ENCODE results near the gene ENOX1. TPM values are rescaled to one million over a fixed set of nuclear protein-coding genes. Genes with fewer than 3 reads are reported as not detected.
A peak's percentile ranks its signal among the peaks of the same experiment; 100 is the strongest.

The ENOX1 gene
- polyA plus RNA-seq, 5 donors, result 5.4 to 8.7 (median 6.1) TPM

DNA sequence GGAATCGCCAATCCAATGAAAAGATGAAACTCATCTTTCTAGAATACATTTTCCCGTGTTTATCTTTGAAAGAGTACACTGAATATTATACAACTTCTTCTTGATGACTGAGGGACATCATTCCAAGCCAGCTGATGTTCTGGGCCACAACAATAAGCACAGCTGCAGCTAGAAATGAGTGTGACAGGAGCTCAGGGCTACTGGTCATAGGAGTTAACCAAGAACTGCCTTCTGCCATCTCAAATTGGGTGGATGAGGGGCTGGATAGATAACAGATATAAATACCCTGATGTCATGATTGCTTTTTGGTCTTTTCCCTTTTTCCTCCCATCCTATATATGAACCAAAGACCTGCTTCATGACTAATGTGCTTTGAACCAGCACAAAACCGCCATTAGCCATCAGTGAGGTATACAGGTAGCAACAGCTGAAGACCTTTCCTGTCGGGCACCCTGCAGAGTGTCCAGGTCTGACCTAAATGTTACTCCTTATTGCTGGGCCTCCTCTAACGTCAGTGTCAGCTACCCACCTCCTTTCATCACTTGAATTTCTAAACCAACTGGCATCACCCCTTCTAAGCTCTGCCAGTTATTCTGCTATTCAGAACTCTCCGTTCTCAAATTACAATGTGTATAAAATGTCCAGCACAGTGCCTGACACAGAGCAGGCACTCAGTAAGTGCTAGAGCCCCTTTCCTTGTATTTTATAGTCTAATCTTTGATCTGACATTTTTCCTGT is 178.2 kb downstream of the ENOX1 start:
- no peak for DNase-seq

GRCh38 chr13:43597599-43597945 is 189.2 kb downstream of the ENOX1 start:
- DNase-seq, result no peak

GRCh38 chr13:43596924-43597598 is 189.7 kb downstream of the ENOX1 start:
- no peak for DNase-seq

DNA sequence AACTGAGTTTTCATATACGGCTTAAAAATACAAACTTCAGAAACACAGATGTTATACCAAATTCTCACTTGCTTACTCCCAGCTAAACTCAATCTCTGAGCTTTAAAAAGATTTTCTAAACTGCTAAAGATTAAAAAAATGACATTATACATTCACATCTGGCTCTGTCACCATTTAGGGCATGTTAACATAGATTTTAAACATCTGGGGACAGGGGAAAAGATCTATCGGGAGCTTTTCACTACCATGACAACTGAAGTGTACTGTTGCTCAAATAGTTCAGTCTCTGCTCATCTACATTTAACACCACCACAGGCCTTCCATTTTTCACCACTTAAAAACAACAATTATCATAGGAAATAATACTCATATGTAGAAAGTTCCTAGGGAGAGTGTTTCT is 190.8 kb downstream of the ENOX1 start:
- DNase-seq, result peak; percentile 25 to 42

GRCh38 chr13:43587376-43587775 is 199.4 kb downstream of the ENOX1 start:
- no peak for DNase-seq

- DNase-seq, result no peak
Measured at GRCh38 chr13:43584751-43585150, 202.0 kb downstream of the ENOX1 start.

GRCh38 chr13:43583321-43583720 is 203.5 kb downstream of the ENOX1 start:
- DNase-seq, result no peak

DNA sequence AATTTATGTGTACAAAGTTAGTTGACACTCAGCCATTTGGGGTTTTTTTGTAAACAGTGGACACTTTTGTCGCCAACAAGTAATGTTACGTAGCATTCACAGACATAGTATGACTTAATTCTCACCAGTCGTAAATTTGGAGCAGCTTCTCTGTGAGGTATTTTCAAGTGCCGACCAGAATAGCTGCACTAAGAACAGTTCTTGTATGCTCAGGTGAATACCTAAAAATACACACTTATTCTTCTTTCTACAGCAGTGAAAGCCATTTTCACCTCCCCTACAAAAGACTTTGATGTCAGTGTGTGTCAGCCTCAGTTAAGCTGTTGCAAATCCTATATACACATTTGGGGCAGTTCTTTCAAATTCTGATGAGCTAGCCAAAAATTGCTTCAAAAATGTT is 206.5 kb downstream of the ENOX1 start:
- no peak for DNase-seq

- DNase-seq, result no peak
Measured at GRCh38 chr13:43579321-43579720, 207.5 kb downstream of the ENOX1 start.

DNA sequence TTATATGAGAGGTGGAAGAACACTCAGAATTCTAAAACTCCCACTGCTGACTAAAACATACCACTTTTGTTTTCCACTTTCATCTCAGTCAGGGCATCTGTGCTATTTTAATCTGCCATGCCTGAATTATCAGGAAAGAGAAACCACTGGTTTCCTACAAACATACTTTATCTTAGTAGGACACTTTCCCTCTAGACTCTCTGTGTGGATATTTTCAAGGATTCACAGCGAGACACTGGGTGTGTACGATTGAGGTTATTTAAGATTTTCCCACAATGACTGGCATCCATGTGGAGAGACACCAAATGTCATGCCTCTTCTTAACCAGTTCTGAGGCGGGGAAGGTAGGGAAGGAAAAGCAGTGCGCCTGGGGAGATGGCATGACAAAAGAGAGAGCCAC is 212.2 kb downstream of the ENOX1 start:
- DNase-seq, result no peak

GRCh38 chr13:43573802-43574514 is 212.8 kb downstream of the ENOX1 start:
- no peak for DNase-seq

DNA sequence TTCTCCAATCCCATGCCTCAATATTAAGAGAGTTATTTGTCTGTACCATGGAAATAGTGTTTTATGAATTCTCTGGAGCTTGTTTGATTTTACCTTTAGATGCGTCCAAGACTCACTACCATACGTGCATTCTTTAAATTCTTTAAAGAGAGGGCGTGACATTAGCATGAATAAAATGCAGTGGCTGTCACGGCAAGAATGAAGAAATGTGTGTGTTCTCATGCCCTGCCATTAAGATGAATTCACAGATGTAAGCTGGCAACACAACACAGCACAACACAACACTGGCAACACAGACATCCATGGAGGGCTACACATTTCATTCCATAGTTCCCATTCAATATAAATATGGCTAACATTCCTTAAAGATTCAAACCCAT is 213.4 kb downstream of the ENOX1 start:
- no peak for DNase-seq

DNA sequence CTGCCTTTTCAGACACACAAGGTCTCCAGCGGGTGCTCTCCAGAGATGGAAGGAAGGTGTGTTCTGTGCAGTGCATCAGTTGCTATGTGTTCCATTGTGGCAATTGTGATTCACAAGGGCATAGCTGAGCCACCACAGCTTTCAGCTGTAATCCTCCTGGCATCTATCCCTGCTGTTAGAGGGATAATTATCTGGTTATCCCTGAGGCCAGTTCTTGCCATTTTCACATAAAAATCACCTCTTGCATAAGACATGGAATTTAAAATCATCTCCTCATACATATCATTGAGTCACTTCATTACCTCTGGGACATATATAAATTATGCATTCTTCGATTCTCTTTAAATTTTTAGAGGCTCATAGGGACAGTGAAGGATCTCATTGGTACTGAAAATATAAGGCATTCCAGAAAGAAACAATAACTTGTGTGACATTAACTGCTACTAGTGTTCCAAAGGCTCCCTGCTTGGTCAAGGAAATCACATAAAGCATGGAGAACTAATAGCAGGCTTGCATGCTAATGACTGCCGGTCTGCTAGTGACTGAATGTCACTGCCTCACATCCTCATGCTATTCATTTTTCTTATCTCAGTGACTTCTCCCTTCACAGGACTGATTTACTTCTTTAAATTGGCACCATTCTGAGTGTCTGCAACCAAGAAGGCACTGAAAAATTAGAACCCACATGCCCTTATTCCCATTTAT is 214.0 kb downstream of the ENOX1 start:
- DNase-seq, result no peak

DNA sequence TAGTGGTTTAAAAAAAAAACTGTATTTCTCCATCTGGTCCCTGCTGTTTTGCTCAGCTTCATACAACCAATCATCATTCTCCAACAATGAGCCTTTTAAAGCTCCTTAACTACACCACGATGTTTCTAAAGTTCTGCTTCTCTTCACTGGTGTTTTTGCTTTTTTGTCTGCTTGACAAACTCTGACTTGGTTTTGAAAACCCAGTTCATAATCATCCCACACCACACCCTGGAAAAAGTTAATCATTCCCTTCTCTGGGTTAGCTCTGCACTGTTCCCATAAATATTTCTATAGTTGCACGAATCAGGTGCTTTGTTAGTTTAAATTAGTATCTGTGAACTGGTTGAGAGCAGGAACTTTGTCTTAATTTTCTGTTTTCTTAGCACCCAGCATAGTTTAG is 217.1 kb downstream of the ENOX1 start:
- DNase-seq, result no peak

DNA sequence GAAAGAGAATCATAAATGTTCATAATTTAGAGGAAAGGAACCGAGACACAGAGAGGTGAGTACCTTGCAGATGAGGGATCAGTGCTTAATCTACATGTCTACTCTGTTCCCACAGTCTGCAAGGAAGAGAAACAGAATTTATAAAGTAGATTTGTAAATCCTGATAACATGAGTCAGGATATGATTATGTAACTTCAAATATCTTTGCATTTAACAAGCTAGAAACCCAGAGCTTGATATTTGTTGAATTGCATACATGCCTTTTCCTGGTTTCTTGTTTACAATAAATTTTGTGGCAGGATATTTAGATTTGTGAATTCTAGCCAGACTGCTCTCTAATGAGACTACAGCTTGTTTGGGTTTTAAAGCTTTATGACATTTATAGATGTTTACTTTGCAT is 219.2 kb downstream of the ENOX1 start:
- no peak for DNase-seq

DNA sequence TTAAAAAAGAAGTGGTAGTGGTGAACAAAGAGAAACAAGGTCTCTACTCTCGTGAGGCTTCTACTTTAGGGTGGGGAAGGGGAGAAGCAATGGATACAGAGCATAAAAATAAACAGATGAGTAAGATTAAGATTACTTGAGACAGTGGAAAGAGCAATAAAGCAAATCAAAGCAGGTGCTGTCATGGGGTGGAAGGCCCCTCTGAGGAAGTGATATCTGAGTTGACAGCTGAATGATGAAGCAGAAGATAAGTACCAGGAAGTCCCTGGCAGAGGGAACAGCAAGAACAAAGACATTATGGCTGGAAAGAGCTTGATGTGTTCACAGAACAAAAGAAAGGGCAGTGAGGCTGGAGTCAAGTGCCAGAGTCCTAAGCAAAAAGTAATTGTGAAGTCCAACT is 221.8 kb downstream of the ENOX1 start:
- no peak for DNase-seq

GRCh38 chr13:43561081-43561480 is 225.7 kb downstream of the ENOX1 start:
- DNase-seq, result no peak

- DNase-seq, result no peak
Measured at GRCh38 chr13:43558939-43559338, 227.8 kb downstream of the ENOX1 start.

DNA sequence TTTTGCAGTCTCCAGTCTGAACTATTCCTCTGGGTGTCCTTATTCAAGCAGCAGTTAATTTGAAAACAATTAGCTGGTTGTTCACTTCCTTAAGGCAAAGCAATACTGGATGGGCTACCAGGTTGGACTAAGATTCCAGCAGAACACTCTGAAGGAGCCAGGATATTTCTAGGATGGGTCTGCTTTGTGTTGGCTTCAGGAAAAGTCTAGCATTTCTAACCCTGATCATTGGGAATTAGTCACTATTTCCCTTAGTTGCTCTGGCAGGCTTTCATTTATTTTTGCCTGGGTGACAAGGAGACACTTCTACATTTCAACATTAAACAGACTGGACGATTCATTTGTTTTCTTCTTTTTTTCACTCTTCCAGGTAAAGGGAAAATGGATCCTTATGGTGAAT is 228.4 kb downstream of the ENOX1 start:
- no peak for DNase-seq

DNA sequence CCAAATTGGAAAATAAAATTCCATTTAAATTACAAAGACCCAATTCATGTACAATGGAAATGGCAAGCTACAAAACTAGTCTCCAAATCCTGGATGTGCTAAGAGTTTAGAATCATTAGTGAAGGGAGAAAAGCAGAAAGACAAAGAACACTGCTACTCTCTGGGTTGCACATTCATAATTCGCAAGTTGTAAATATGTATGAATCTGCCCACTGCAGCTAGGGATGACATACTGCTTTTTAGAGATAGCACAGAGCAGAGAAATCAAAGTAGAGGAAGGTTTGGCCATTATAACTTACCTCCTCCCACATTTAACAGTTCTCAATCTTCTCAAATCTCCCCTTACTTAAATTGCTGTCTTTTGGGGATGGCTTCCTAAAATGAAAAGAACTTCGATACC is 231.1 kb downstream of the ENOX1 start:
- DNase-seq, result no peak

- DNase-seq, result no peak
Measured at GRCh38 chr13:43551897-43552456, 234.8 kb downstream of the ENOX1 start.

- DNase-seq, result no peak
Measured at GRCh38 chr13:43546816-43547215, 240.0 kb downstream of the ENOX1 start.

Data from right lung (tissue), 5 donors.